ENCODE measurements around the gene SH2D6. TPM values are rescaled to one million over a fixed set of nuclear protein-coding genes. Genes with fewer than 3 reads are reported as not detected.

The SH2D6 gene
- total and polyA plus RNA-seq, 2 experiments from 2014 or later = 0.27 to 2.8 TPM

DNA sequence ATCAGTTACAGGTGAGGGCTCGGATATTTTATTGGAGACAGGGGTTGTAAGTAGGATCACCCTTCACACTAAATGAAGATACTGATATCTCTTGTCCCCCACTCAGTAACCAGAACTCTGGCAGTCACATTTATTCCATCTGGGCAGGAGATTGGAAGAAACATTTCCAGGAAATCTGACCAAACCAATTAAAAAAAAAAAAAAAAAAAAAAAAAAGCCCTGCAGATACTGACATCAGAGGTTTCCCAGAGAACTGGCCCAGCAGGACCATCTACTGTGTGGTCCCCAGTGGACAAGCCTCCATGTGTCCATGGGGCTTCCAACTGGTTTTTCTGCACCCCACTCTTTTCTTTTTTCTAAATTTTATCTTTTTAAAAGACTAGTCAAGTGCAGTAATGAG lies 41.3 kb downstream of the SH2D6 start:
- 100% methylated on average over 1 of the region's 1 CpG for WGBS (ENCODE audit: low lambda C conversion rate, missing lambda C conversion rate)
- Histone ChIP-seq H3K4me2 (no peak overlapping the region), H3K27me3 (no peaks in the 10 kb centered on the region), H3K27ac (no peak overlapping the region), H3K79me2 (no peaks in the 10 kb centered on the region), H3K4me1 (ENCODE audit: insufficient read depth) (no peaks in the 10 kb centered on the region), H4K20me1 (ENCODE audit: insufficient read depth, poor library complexity, severe bottlenecking) (no peaks in the 10 kb centered on the region), H3K4me3 (no peak overlapping the region), H2AFZ (no peak overlapping the region), H3K9me2 (replicated peaks; ENCODE audit: insufficient read depth) (no peaks in the 10 kb centered on the region), H3K9me3 (ENCODE audit: low read depth) (no peaks in the 10 kb centered on the region), H3K36me3 (replicated peaks; ENCODE audit: insufficient read depth, low read depth) (no peaks in the 10 kb centered on the region)
- no peak for DNase-seq (ENCODE audit: low spot score)
- no peak for TF ChIP-seq EZH2phosphoT487 (IDR thresholded peaks at IDR 0.05; ENCODE audit: low read depth, severe bottlenecking, unreplicated experiment)
- TF ChIP-seq EZH2 (IDR thresholded peaks at IDR 0.05; ENCODE audit: borderline replicate concordance) = no peak
- TF ChIP-seq, protein P1, sequence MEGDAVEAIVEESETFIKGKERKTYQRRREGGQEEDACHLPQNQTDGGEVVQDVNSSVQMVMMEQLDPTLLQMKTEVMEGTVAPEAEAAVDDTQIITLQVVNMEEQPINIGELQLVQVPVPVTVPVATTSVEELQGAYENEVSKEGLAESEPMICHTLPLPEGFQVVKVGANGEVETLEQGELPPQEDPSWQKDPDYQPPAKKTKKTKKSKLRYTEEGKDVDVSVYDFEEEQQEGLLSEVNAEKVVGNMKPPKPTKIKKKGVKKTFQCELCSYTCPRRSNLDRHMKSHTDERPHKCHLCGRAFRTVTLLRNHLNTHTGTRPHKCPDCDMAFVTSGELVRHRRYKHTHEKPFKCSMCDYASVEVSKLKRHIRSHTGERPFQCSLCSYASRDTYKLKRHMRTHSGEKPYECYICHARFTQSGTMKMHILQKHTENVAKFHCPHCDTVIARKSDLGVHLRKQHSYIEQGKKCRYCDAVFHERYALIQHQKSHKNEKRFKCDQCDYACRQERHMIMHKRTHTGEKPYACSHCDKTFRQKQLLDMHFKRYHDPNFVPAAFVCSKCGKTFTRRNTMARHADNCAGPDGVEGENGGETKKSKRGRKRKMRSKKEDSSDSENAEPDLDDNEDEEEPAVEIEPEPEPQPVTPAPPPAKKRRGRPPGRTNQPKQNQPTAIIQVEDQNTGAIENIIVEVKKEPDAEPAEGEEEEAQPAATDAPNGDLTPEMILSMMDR (IDR thresholded peaks at IDR 0.05; ENCODE audit: poor library complexity) = no peak

DNA sequence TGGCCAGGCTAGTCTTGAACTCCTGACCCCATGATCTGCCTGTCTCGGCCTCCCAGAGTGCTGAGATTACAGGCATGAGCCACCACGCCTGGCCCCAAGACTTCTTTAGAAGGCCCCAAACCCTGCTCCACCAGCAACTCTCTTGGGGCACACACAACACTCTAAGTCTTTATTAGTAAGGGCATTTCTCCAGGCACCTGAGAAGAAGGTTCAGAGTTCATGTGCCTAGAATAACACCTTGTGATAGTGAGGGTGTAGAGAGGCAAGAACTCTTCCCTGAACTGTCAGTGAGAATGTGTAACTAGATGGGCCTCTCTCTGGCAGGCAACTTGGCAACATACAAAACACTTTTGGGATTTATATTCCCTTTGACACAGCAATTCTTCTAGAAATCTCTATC lies 43.8 kb downstream of the SH2D6 start:
- no peaks in the 10 kb centered on the region for H3K79me2 ChIP-seq

DNA sequence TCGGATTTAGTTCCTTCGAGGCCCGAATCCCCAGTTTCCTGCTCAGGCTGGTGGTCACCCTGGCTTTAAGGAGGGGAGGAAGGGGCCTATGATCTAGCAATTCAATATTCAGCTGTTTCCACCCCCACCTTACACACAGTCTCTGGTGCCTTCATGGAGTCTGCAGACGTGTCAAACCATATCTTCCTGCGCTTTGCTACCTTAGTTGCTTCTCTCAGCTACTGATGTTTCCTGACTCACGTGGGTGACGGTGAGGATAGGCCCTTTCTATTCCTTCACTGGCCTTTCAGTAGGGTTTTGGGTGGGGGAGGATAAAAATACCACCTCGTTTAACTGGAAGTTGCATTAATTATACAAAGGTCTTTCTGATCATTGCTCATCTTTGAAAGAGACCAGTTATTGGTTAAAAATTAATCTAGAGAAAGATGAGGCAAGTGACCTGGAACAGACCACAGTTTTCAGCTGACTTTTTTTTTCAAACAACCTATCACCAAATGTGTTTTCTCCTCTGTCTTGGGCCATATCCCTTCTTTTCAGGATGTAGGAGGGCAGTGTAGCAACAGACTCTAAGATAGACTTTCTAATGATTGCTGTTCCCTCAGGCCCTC lies 49.7 kb downstream of the SH2D6 start:
- H3K9me2 ChIP-seq (replicated peaks; ENCODE audit: insufficient read depth) = no peaks in the 10 kb centered on the region
- H4K20me1 ChIP-seq (ENCODE audit: insufficient read depth, poor library complexity, severe bottlenecking) = no peaks in the 10 kb centered on the region
- no peaks in the 10 kb centered on the region for H3K27me3 ChIP-seq
- TF ChIP-seq, protein P1 (IDR thresholded peaks at IDR 0.05; ENCODE audit: poor library complexity) = no peak
- H3K79me2 ChIP-seq = no peaks in the 10 kb centered on the region
- H3K4me3 ChIP-seq = no peak overlapping the region
- H2AFZ ChIP-seq = peak overlapping the region; percentile 13
- peaks cover 22% of the 10 kb centered on the region for H3K4me1 ChIP-seq (ENCODE audit: insufficient read depth)
- no peaks in the 10 kb centered on the region for H3K36me3 ChIP-seq (replicated peaks; ENCODE audit: insufficient read depth, low read depth)
- DNase-seq (ENCODE audit: low spot score) = no peak
- H3K9me3 ChIP-seq (ENCODE audit: low read depth) = no peaks in the 10 kb centered on the region
- peak overlapping the region; percentile 79 for H3K27ac ChIP-seq
- H3K4me2 ChIP-seq = peak overlapping the region; percentile 42
- WGBS (ENCODE audit: low lambda C conversion rate, missing lambda C conversion rate) = 78% methylated on average over 8 of the region's 8 CpGs

More for the DNA sequence above, 43.8 kb downstream of the SH2D6 start:
- Histone ChIP-seq H2AFZ (no peak overlapping the region), H3K27me3 (no peaks in the 10 kb centered on the region), H3K27ac (peak overlapping the region; percentile 24), H3K9me3 (ENCODE audit: low read depth) (no peaks in the 10 kb centered on the region), H3K4me2 (no peak overlapping the region), H3K4me3 (no peak overlapping the region), H3K4me1 (ENCODE audit: insufficient read depth) (no peaks in the 10 kb centered on the region), H3K9me2 (replicated peaks; ENCODE audit: insufficient read depth) (no peaks in the 10 kb centered on the region), H3K36me3 (replicated peaks; ENCODE audit: insufficient read depth, low read depth) (no peaks in the 10 kb centered on the region), H4K20me1 (ENCODE audit: insufficient read depth, poor library complexity, severe bottlenecking) (no peaks in the 10 kb centered on the region)
- WGBS (ENCODE audit: low lambda C conversion rate, missing lambda C conversion rate) = 88% methylated on average over 2 of the region's 2 CpGs
- no peak for TF ChIP-seq EZH2phosphoT487 (IDR thresholded peaks at IDR 0.05; ENCODE audit: low read depth, severe bottlenecking, unreplicated experiment)
- TF ChIP-seq, protein P1 (IDR thresholded peaks at IDR 0.05; ENCODE audit: poor library complexity) = no peak
- TF ChIP-seq EZH2 (IDR thresholded peaks at IDR 0.05; ENCODE audit: borderline replicate concordance) = no peak
- DNase-seq (ENCODE audit: low spot score) = no peak
